PC-9 (cell line): ENCODE measurements around the gene ZNF512B. TPM values are rescaled to one million over a fixed set of nuclear protein-coding genes. Genes with fewer than 3 reads are reported as not detected.

Experiments
- BruUV-seq: library from RNA; stranded (reverse); fragments of 400-500 nt; replicated peaks from 2 replicates; lab custom pipeline; 2021; lab: Mats Ljungman, UMichigan
- CTCF ChIA-PET: fragments of 300-600 bp; sonication (Branson Sonifier 250); formaldehyde crosslinking; loops from one replicate; lab custom pipeline; 2022; ENCODE audit warnings: antibody characterized with exemption; lab: Charles Lee
- POLR2A ChIA-PET: fragments of 300-600 bp; sonication (Branson Sonifier 250); formaldehyde crosslinking; loops from one replicate; lab custom pipeline; 2022; ENCODE audit warnings: antibody characterized with exemption; ENCODE audit not compliant: unreplicated experiment; lab: Charles Lee
- DNase-seq, 2 experiments: peaks; one replicate each; pipeline versions ENCODE4 v3.0.0 to v3.0.0-alpha.2; 2015 to 2022; ENCODE audit warnings: mixed read lengths in 1 of 2
- H2AFZ ChIP-seq: fragments of 200-600 bp; sonication (generic); 2 replicates; pipeline ENCODE4 v1.8.1; 2017; ENCODE audit warnings: antibody characterized with exemption
- H3F3A ChIP-seq: fragments of 200-600 bp; sonication (generic); 2 replicates; pipeline ENCODE4 v1.8.1; 2017; ENCODE audit warnings: antibody characterized with exemption, mild to moderate bottlenecking, low read depth; ENCODE audit not compliant: insufficient read depth
- H3K27ac ChIP-seq: fragments of 200-600 bp; sonication (generic); 2 replicates; pipeline ENCODE4 v1.6.1; 2016; ENCODE audit warnings: mixed run types
- H3K27me3 ChIP-seq: fragments of 200-600 bp; sonication (generic); 2 replicates; pipeline ENCODE4 v1.6.1; 2016; ENCODE audit warnings: low read depth, mixed run types; ENCODE audit not compliant: insufficient read depth
- H3K36me3 ChIP-seq: fragments of 200-600 bp; sonication (generic); 2 replicates; pipeline ENCODE4 v1.6.1; 2016; ENCODE audit warnings: low read depth, mixed run types
- H3K4me1 ChIP-seq: fragments of 200-600 bp; sonication (generic); replicated peaks from 2 replicates; pipeline ENCODE4 v1.6.1; 2016; ENCODE audit warnings: mixed run types; ENCODE audit not compliant: insufficient read depth
- H3K4me2 ChIP-seq: fragments of 200-600 bp; sonication (generic); 2 replicates; pipeline ENCODE4 v1.6.1; 2017; ENCODE audit warnings: mixed run types
- H3K4me3 ChIP-seq: fragments of 200-600 bp; sonication (generic); 2 replicates; pipeline ENCODE4 v1.6.1; 2016; ENCODE audit warnings: mixed run types
- H3K79me2 ChIP-seq: fragments of 200-600 bp; sonication (generic); 2 replicates; pipeline ENCODE4 v1.6.1; 2017; ENCODE audit warnings: low read depth, mixed run types
- H3K9me2 ChIP-seq: fragments of 200-600 bp; sonication (generic); 2 replicates; pipeline ENCODE4 v1.8.1; 2017; ENCODE audit warnings: mild to moderate bottlenecking; ENCODE audit not compliant: insufficient read depth
- H3K9me3 ChIP-seq: fragments of 200-600 bp; sonication (generic); 2 replicates; pipeline ENCODE4 v1.8.1; 2016; ENCODE audit warnings: low read depth; ENCODE audit not compliant: insufficient read depth
- H4K20me1 ChIP-seq: fragments of 200-600 bp; sonication (generic); 2 replicates; pipeline ENCODE4 v1.8.1; 2017; ENCODE audit not compliant: insufficient read depth
- EZH2 ChIP-seq: fragments of 200-600 bp; sonication (generic); IDR thresholded peaks from 2 replicates; pipeline ENCODE4 v1.8.0; 2017; ENCODE audit warnings: antibody characterized with exemption, low read depth
- intact Hi-C: fragments of 100-400 bp; cut with micrococcal nuclease; formaldehyde crosslinking; loops from one replicate; pipeline ENCODE4 v1.10.0; 2022; ENCODE audit not compliant: unreplicated experiment
- total RNA-seq: library from RNA; stranded (reverse); gene quantifications from 2 replicates; pipeline ENCODE4 v1.2.3, GENCODE V29; 2021
- TF ChIP-seq, protein P1 (sequence below): fragments of 200-600 bp; sonication (generic); conservative IDR thresholded peaks from 2 replicates; pipeline ENCODE4 v1.6.1; 2017; ENCODE audit warnings: mixed run types, antibody characterized with exemption, mild to moderate bottlenecking, moderate library complexity

Gene ZNF512B
- total RNA-seq, 1 experiment from 2014 or later: 28.1 TPM

- TF ChIP-seq, protein P1, sequence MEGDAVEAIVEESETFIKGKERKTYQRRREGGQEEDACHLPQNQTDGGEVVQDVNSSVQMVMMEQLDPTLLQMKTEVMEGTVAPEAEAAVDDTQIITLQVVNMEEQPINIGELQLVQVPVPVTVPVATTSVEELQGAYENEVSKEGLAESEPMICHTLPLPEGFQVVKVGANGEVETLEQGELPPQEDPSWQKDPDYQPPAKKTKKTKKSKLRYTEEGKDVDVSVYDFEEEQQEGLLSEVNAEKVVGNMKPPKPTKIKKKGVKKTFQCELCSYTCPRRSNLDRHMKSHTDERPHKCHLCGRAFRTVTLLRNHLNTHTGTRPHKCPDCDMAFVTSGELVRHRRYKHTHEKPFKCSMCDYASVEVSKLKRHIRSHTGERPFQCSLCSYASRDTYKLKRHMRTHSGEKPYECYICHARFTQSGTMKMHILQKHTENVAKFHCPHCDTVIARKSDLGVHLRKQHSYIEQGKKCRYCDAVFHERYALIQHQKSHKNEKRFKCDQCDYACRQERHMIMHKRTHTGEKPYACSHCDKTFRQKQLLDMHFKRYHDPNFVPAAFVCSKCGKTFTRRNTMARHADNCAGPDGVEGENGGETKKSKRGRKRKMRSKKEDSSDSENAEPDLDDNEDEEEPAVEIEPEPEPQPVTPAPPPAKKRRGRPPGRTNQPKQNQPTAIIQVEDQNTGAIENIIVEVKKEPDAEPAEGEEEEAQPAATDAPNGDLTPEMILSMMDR: no peak; the same call in 1 of the 2 replicates
- TF ChIP-seq EZH2: no peak
- Histone ChIP-seq H3K4me2 (peak within 1 kb of the TSS; percentile 100), H3K4me1 (peaks cover 17% of the 10 kb centered on the region), H3K79me2 (peaks cover 30% of the 10 kb centered on the region), H3K36me3 (0 out of 2 replicates have a peak, but pooled peaks cover 5% of the 10 kb centered on the region), H3K27ac (peak within 1 kb of the TSS; percentile 31), H3K9me3 (no peaks in the 10 kb centered on the region), H3F3A (peaks cover 35% of the 10 kb centered on the region), H3K9me2 (no peaks in the 10 kb centered on the region), H3K27me3 (no peaks in the 10 kb centered on the region), H3K4me3 (peak within 1 kb of the TSS; percentile 99), H4K20me1 (peaks cover 5% of the 10 kb centered on the region; the same call in 1 of the 2 replicates), H2AFZ (peak within 1 kb of the TSS; percentile 93)
- POLR2A ChIA-PET: no interaction called here
- peak; percentile 49 to 62 for DNase-seq
- BruUV-seq: no TSS peak
- intact Hi-C loops: no loop called here
- CTCF ChIA-PET: interaction anchor here (0.6 to 1.6 kb wide), 5 partner anchors 59 to 442 kb away, joined by 3 to 15 read pairs (median 3); partner anchors contain the start of genes PTK6 and TCEA2
These were observed 10.0 kb upstream of the ZNF512B start, which contains the start of gene SAMD10 for GRCh38 chr20:63979557-63980316. SAMD10 (minus strand) TSS chr20:63979642; CDS start chr20:63979467, 175 bp downstream.

GRCh38 chr20:63979229-63979556 lies 9.5 kb upstream of the ZNF512B start:
- H3K4me2 ChIP-seq: peak overlapping the region; percentile 84
- 0 out of 2 replicates have a peak overlapping the region, but pooled peaks have one; percentile 31 for H3K27ac ChIP-seq
- no peaks in the 10 kb centered on the region for H3K9me2 ChIP-seq
- no peak for TF ChIP-seq EZH2
- TF ChIP-seq, protein P1: no peak
- peaks cover 38% of the 10 kb centered on the region for H3F3A ChIP-seq
- H2AFZ ChIP-seq: peak overlapping the region; percentile 93
- intact Hi-C loops: no loop called here
- no peaks in the 10 kb centered on the region for H3K36me3 ChIP-seq
- no peaks in the 10 kb centered on the region for H3K9me3 ChIP-seq
- H4K20me1 ChIP-seq: peaks cover 5% of the 10 kb centered on the region; the same call in 1 of the 2 replicates
- POLR2A ChIA-PET: no interaction called here
- H3K79me2 ChIP-seq: peaks cover 25% of the 10 kb centered on the region
- no peak for DNase-seq
- H3K4me1 ChIP-seq: peaks cover 17% of the 10 kb centered on the region
- CTCF ChIA-PET: no interaction called here
- no peaks in the 10 kb centered on the region for H3K27me3 ChIP-seq
- BruUV-seq: no TSS peak
- peak overlapping the region; percentile 99 for H3K4me3 ChIP-seq

DNA sequence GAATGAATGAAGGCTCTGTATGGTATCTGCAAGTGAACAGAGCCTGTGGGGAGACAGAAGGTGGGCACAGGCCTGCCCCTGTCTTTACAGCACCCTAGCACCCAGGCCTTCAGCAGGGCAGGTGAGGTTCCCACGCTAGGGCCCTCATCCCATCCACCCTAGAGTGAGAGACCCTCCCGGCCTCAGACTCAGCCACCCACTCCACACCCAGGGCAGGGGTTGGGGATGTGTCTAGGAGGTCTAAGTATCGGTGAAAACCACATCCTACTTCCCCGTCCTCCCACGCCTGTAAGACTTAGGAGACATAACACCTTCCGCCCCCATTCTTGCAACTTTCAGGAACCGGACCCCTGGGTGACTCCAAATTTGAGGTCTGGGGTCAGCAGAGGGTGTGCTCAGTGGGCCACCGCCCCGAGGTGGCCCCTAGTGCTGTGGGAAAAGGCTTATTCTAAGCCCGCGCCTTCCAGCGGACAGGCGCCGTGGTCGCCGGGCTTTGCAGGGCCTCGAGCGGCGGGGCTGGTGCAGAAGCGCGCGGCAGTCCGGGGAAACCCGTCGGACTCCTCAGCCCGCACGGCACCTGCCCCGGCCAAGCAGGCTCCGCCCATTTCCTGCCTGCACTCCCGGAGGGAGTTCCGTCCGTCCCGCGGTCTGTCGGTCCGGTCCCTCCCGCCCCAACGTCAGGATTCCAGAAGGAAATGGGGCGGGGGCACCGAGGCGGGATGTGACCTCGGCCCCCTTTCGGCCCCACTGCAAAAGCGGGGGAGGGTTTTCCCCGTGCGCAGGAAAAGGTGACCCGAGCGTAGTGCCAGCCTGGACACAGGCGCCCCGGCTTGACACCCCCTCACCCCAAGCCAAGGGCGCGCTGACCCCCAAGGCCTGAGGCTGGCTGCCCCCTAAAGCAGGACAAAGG lies 8.8 kb upstream of the ZNF512B start:
- Histone ChIP-seq H3K9me2 (no peaks in the 10 kb centered on the region), H3F3A (peaks cover 39% of the 10 kb centered on the region), H3K9me3 (no peaks in the 10 kb centered on the region), H3K4me1 (peaks cover 17% of the 10 kb centered on the region), H3K4me3 (peak overlapping the region; percentile 99), H3K36me3 (no peaks in the 10 kb centered on the region), H3K27ac (0 out of 2 replicates have a peak overlapping the region, but pooled peaks have one; percentile 31), H4K20me1 (peaks cover 5% of the 10 kb centered on the region; the same call in 1 of the 2 replicates), H3K4me2 (peak overlapping the region; percentile 84), H3K79me2 (peaks cover 23% of the 10 kb centered on the region), H2AFZ (peak overlapping the region; percentile 93), H3K27me3 (no peaks in the 10 kb centered on the region)
- intact Hi-C loops: loop anchor here (1.0 kb wide), 1 partner anchor 350 kb away; no protein-coding TSS in a partner anchor
- TF ChIP-seq, protein P1: no peak
- TF ChIP-seq EZH2: no peak
- DNase-seq: peak; percentile 68 to 89
- CTCF ChIA-PET: no interaction called here
- no TSS peak for BruUV-seq
- POLR2A ChIA-PET: no interaction called here
